ENCODE measurements around the gene FAM124A. TPM values are rescaled to one million over a fixed set of nuclear protein-coding genes. Genes with fewer than 3 reads are reported as not detected.

The FAM124A gene
- total and polyA plus RNA-seq, 2 donors (not counting 3 experiments of a cell fraction or from before 2014, with no cell fraction given), result 3.8 to 9.9 TPM

- Histone ChIP-seq H3K36me3 (ENCODE audit: control insufficient read depth in 2 of 2, extremely low read depth in 1 of 2, insufficient read depth in 2 of 2, low read length in 2 of 2) (no peaks in the 10 kb centered on the region), H3K4me2 (ENCODE audit: insufficient read depth, low read length) (no peak overlapping the region), H4K20me1 (replicated peaks; ENCODE audit: control insufficient read depth, extremely low read depth, insufficient read depth, low read length) (no peaks in the 10 kb centered on the region), H3K79me2 (ENCODE audit: control insufficient read depth, insufficient read depth, low read length) (no peaks in the 10 kb centered on the region), H3K9me1 (replicated peaks; ENCODE audit: control insufficient read depth, extremely low read depth, insufficient read depth, low read length) (no peaks in the 10 kb centered on the region), H3K27me3 (ENCODE audit: control insufficient read depth in 2 of 2, insufficient read depth in 2 of 2, low read length in 2 of 2) (no peaks in the 10 kb centered on the region), H3K4me1 (ENCODE audit: control insufficient read depth, extremely low read depth, insufficient read depth, low read length) (peaks cover 8% of the 10 kb centered on the region), H3K27ac (ENCODE audit: insufficient read depth, low read depth, low read length) (no peak overlapping the region), H3K9me3 (replicated peaks; ENCODE audit: control insufficient read depth, insufficient read depth, low read length) (no peaks in the 10 kb centered on the region), H3K9ac (replicated peaks; ENCODE audit: extremely low read depth, insufficient read depth, low read length) (no peak overlapping the region), H3K4me3 (replicated peaks in 1 of 3; ENCODE audit: insufficient read depth in 1 of 3, low read depth in 1 of 3, low read length in 3 of 3) (no peak overlapping the region), H2AFZ (ENCODE audit: low read depth, low read length) (no peak overlapping the region)
- no TSS peak for BruUV-seq (replicated peaks)
- POLR2A ChIA-PET, result no interaction called here
- dilution Hi-C loops (cut with MboI; ENCODE audit: extremely low pct_ligation_motif_present, low sequenced_read_pairs) (no loop called here), intact Hi-C loops (cut with micrococcal nuclease) (no loop called here)
- CTCF ChIA-PET, result interaction anchor here (1.3 kb wide), 1 partner anchor 7 kb away, joined by 4 read pairs; no protein-coding TSS in a partner anchor
- no peak for FAIRE-seq
- DNase-seq (ENCODE audit: low read depth, low spot score), result no peak
- no peak for TF ChIP-seq CTCF (IDR thresholded peaks at IDR 0.05; ENCODE audit: extremely low read depth in 1 of 2, insufficient read depth in 1 of 2, low read depth in 1 of 2, low read length in 2 of 2)
- no peak for TF ChIP-seq POLR2A (IDR thresholded peaks at IDR 0.05; ENCODE audit: low read depth, low read length)
- no peak for TF ChIP-seq JUN (IDR thresholded peaks at IDR 0.05; ENCODE audit: borderline replicate concordance, insufficient read depth, insufficient read length, low read depth)
- TF ChIP-seq FOS (IDR thresholded peaks at IDR 0.05; ENCODE audit: borderline replicate concordance, insufficient read depth, low read length), result no peak
Measured at GRCh38 chr13:51194942-51195341, 27.3 kb upstream of the FAM124A start.

DNA sequence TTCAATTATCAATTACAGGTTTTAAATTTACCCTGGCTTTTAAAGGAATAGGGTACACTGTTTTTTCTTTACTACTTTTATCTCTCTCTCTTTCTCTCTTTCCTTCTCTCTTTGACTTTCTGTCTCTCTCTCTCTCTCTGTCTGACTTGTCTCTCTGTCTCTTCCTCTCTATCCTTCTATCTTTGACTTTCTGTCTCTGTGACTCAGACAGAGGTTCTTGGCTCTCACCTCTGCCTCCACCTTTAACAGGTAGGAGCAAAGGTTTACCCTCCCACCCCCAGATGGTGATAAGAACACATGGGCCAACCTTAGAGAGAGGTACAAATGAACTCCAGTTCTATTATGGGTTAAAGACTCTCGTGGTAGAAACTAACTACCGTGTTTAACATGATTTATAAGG is 20.3 kb upstream of the FAM124A start:
- Histone ChIP-seq H3K9ac (replicated peaks; ENCODE audit: extremely low read depth, insufficient read depth, low read length) (no peak overlapping the region), H3K4me2 (ENCODE audit: insufficient read depth, low read length) (peak overlapping the region; percentile 62), H3K36me3 (ENCODE audit: control insufficient read depth in 2 of 2, extremely low read depth in 1 of 2, insufficient read depth in 2 of 2, low read length in 2 of 2) (no peaks in the 10 kb centered on the region), H3K9me1 (replicated peaks; ENCODE audit: control insufficient read depth, extremely low read depth, insufficient read depth, low read length) (no peaks in the 10 kb centered on the region), H2AFZ (ENCODE audit: low read depth, low read length) (no peak overlapping the region), H3K27me3 (ENCODE audit: control insufficient read depth in 2 of 2, insufficient read depth in 2 of 2, low read length in 2 of 2) (no peaks in the 10 kb centered on the region), H3K4me1 (ENCODE audit: control insufficient read depth, extremely low read depth, insufficient read depth, low read length) (peaks cover 16% of the 10 kb centered on the region), H3K79me2 (ENCODE audit: control insufficient read depth, insufficient read depth, low read length) (no peaks in the 10 kb centered on the region), H3K4me3 (replicated peaks in 1 of 3; ENCODE audit: insufficient read depth in 1 of 3, low read depth in 1 of 3, low read length in 3 of 3) (no peak overlapping the region), H4K20me1 (replicated peaks; ENCODE audit: control insufficient read depth, extremely low read depth, insufficient read depth, low read length) (no peaks in the 10 kb centered on the region), H3K27ac (ENCODE audit: insufficient read depth, low read depth, low read length) (no peak overlapping the region), H3K9me3 (replicated peaks; ENCODE audit: control insufficient read depth, insufficient read depth, low read length) (no peaks in the 10 kb centered on the region)
- intact Hi-C loops (cut with micrococcal nuclease), result loop anchor here (2.0 kb wide), 1 partner anchor 53 kb away; no protein-coding TSS in a partner anchor
- FAIRE-seq (peak; percentile 55), DNase-seq (ENCODE audit: low read depth, low spot score) (no peak)
- dilution Hi-C loops (cut with MboI; ENCODE audit: extremely low pct_ligation_motif_present, low sequenced_read_pairs), result no loop called here
- ChIA-PET POLR2A (no interaction called here), CTCF (interaction anchor here (1.0 to 1.6 kb wide), 5 partner anchors 8 to 84 kb away, joined by 3 to 16 read pairs (median 4); no protein-coding TSS in a partner anchor)
- TF ChIP-seq MAX (IDR thresholded peaks at IDR 0.05; ENCODE audit: insufficient read depth, insufficient read length) (no peak), POLR2A (IDR thresholded peaks at IDR 0.05; ENCODE audit: low read depth, low read length) (no peak)
- BruUV-seq (replicated peaks), result no TSS peak

Measured in endothelial cell of umbilical vein (primary cell).